K562 treated with DMSO at 1 percent for 4 hours (cell line): ENCODE results near the gene ZNF548. TPM values are rescaled to one million over a fixed set of nuclear protein-coding genes. Genes with fewer than 3 reads are reported as not detected.

Experiments
- total RNA-seq: library from RNA; unstranded; fragments of 300-600 nt; gene quantifications from 2 replicates; pipeline ENCODE4 v1.2.3, GENCODE V29; 2022; ENCODE audit not compliant: insufficient read depth

ZNF548 gene
- 3.1 and 6.6 TPM in 2 replicates for total RNA-seq

GRCh38 chr19:57389730-57390598 lies at the start of gene ZNF548:
TSS of gene ZNF548 (plus strand) at chr19:57389854. CDS start at chr19:57390100, 246 bp downstream.

GRCh38 chr19:57350877-57351805 lies 38.5 kb upstream of the ZNF548 start, which contains the start of gene ZNF304:
TSS of gene ZNF304 (plus strand) at chr19:57351271. CDS start at chr19:57351665, 394 bp downstream.

GRCh38 chr19:57362997-57363687 lies 26.5 kb upstream of the ZNF548 start, which contains the start of the genes TRAPPC2B and ZNF547:
TSS of gene TRAPPC2B (plus strand) at chr19:57363551. CDS start at chr19:57364834, 1,283 bp downstream.
TSS of gene ZNF547 (plus strand) at chr19:57363551. CDS start at chr19:57368556, 5,005 bp downstream.

GRCh38 chr19:57410877-57411671 lies 21.4 kb downstream of the ZNF548 start, which contains the start of gene ZNF17:
TSS of gene ZNF17 (plus strand) at chr19:57411161. CDS start at chr19:57413616, 2,455 bp downstream.

GRCh38 chr19:57435062-57435978 lies 45.7 kb downstream of the ZNF548 start, which contains the start of gene ZNF749:
TSS of gene ZNF749 (plus strand) at chr19:57435325. CDS start at chr19:57435579, 254 bp downstream.

Other genes starting within 250 kb of the ZNF548 start
- not detected in 2 replicates for gene ZIM3, start 244.7 kb upstream of the ZNF548 start, total RNA-seq
- gene DUXA, start 222.4 kb upstream of the ZNF548 start, total RNA-seq = not detected in 2 replicates
- 4.4 and 8.8 TPM in 2 replicates for gene ZNF264, start 198.4 kb upstream of the ZNF548 start, total RNA-seq
- gene AURKC, start 158.8 kb upstream of the ZNF548 start, total RNA-seq = 8.3 and 10.2 TPM in 2 replicates
- gene ZNF805, start 149.2 kb upstream of the ZNF548 start, total RNA-seq = 1.7 and 2.0 TPM in 2 replicates
- 0.97 and 1.3 TPM in 2 replicates for gene ZNF460, start 109.4 kb upstream of the ZNF548 start, total RNA-seq
- 0.71 TPM in 1 of 2 replicates, not detected in the other for gene ZNF543, start 69.4 kb upstream of the ZNF548 start, total RNA-seq
- gene ZNF304, start 38.6 kb upstream of the ZNF548 start, total RNA-seq = 3.1 and 4.0 TPM in 2 replicates
- gene TRAPPC2B, start 26.3 kb upstream of the ZNF548 start, total RNA-seq = 5.5 and 7.3 TPM in 2 replicates
- 0.42 and 1.0 TPM in 2 replicates for gene ZNF547, start 26.3 kb upstream of the ZNF548 start, total RNA-seq
- gene ZNF17, start 21.3 kb downstream of the ZNF548 start, total RNA-seq = 0.82 and 1.4 TPM in 2 replicates
- gene ZNF749, start 45.5 kb downstream of the ZNF548 start, total RNA-seq = 4.7 and 5.6 TPM in 2 replicates
- not detected in 2 replicates for gene VN1R1, start 67.3 kb downstream of the ZNF548 start, total RNA-seq
- gene ZNF772, start 87.7 kb downstream of the ZNF548 start, total RNA-seq = 0.24 and 0.67 TPM in 2 replicates
- gene ZNF419, start 97.9 kb downstream of the ZNF548 start, total RNA-seq = 1.6 and 3.4 TPM in 2 replicates
- gene ZNF773, start 110.1 kb downstream of the ZNF548 start, total RNA-seq = 0.31 and 5.2 TPM in 2 replicates
- 0.29 TPM in 1 of 2 replicates, not detected in the other for gene ZNF549, start 137.5 kb downstream of the ZNF548 start, total RNA-seq
- gene ZNF550, start 170.0 kb downstream of the ZNF548 start, total RNA-seq = 2.7 and 6.8 TPM in 2 replicates
- gene ZNF416, start 189.1 kb downstream of the ZNF548 start, total RNA-seq = 1.1 TPM in 2 replicates
- gene ZIK1, start 194.3 kb downstream of the ZNF548 start, total RNA-seq = 1.0 TPM in 1 of 2 replicates, not detected in the other
- 1.8 and 7.1 TPM in 2 replicates for gene ZNF530, start 210.0 kb downstream of the ZNF548 start, total RNA-seq
- gene ZNF134, start 224.4 kb downstream of the ZNF548 start, total RNA-seq = 5.9 and 9.4 TPM in 2 replicates
- 3.6 and 9.4 TPM in 2 replicates for gene ZNF211, start 243.3 kb downstream of the ZNF548 start, total RNA-seq